CD4-positive, alpha-beta T cell (primary cell): ENCODE results near the gene GALNTL6. TPM values are rescaled to one million over a fixed set of nuclear protein-coding genes. Genes with fewer than 3 reads are reported as not detected.

Source experiments
- ATAC-seq: fragments of 200-7000 bp; cut with Tn5 transposase; one replicate; pipeline ENCODE4 v1.10.0; 2022; ENCODE audit warnings: mild to moderate bottlenecking; ENCODE audit not compliant: poor library complexity
- CTCF ChIA-PET: fragments of 350-600 bp; sonication (Branson Sonifier 250); formaldehyde crosslinking; loops from one replicate; lab custom pipeline; 2021; ENCODE audit warnings: antibody characterized with exemption, inconsistent platforms; lab: Charles Lee
- POLR2A ChIA-PET: fragments of 350-600 bp; sonication (Branson Sonifier 250); formaldehyde crosslinking; loops from one replicate; lab custom pipeline; 2021; ENCODE audit warnings: antibody characterized with exemption, inconsistent platforms; lab: Charles Lee
- DNase-seq, 14 experiments: peaks; one replicate each; pipeline ENCODE4 v3.0.0-alpha.2; 2013 to 2020; ENCODE audit warnings: mixed read lengths in 2 of 14
- H3K27ac ChIP-seq, 2 donors: one replicate each; pipeline versions ENCODE4 v1.5.1 to v1.7.0; 2013; ENCODE audit warnings: low read length in 2 of 2, low read depth in 1 of 2, mild to moderate bottlenecking in 1 of 2
- H3K27me3 ChIP-seq, 2 experiments: 1 replicate in 1 of 2; 2 replicates in 1 of 2; pipeline versions ENCODE4 v1.6.1 to v1.7.0; 2013; ENCODE audit warnings: low read length in 2 of 2, control low read depth in 1 of 2, mild to moderate bottlenecking in 1 of 2, moderate library complexity in 1 of 2; ENCODE audit not compliant: insufficient read depth in 2 of 2, control insufficient read depth in 1 of 2
- H3K36me3 ChIP-seq: one replicate; pipeline ENCODE4 v1.6.1; 2013; ENCODE audit warnings: low read length, control low read depth; ENCODE audit not compliant: insufficient read depth
- H3K4me1 ChIP-seq: one replicate; pipeline ENCODE4 v1.6.1; 2013; ENCODE audit warnings: low read length, control low read depth; ENCODE audit not compliant: insufficient read depth
- H3K4me3 ChIP-seq: one replicate; pipeline ENCODE4 v1.5.1; 2013; ENCODE audit warnings: mild to moderate bottlenecking, low read length, moderate library complexity
- H3K9me3 ChIP-seq, 2 experiments: 1 replicate in 1 of 2; 2 replicates in 1 of 2; pipeline versions ENCODE4 v1.6.1 to v1.7.0; 2013; ENCODE audit warnings: low read length in 2 of 2, mild to moderate bottlenecking in 2 of 2, control low read depth in 1 of 2, moderate library complexity in 1 of 2; ENCODE audit not compliant: control insufficient read depth in 1 of 2, insufficient read depth in 1 of 2
- H3K27ac Mint-ChIP-seq: one replicate; pipeline ENCODE4 v1.8.0; 2020; ENCODE audit warnings: mixed read lengths
- H3K27me3 Mint-ChIP-seq: one replicate; pipeline ENCODE4 v1.8.0; 2021; ENCODE audit warnings: mixed read lengths
- H3K36me3 Mint-ChIP-seq: one replicate; pipeline ENCODE4 v1.8.0; 2021; ENCODE audit warnings: low read depth, mixed read lengths
- H3K4me1 Mint-ChIP-seq: one replicate; pipeline ENCODE4 v1.8.0; 2021; ENCODE audit warnings: low read depth, mixed read lengths
- H3K4me3 Mint-ChIP-seq: one replicate; pipeline ENCODE4 v1.8.0; 2020; ENCODE audit warnings: mild to moderate bottlenecking, mixed read lengths
- H3K9me3 Mint-ChIP-seq: one replicate; pipeline ENCODE4 v1.8.0; 2020; ENCODE audit warnings: mixed read lengths
- intact Hi-C, 2 experiments: fragments of 100-400 bp; cut with DNase I in 1 of 2; cut with micrococcal nuclease in 1 of 2; formaldehyde crosslinking; loops; one replicate each; pipeline versions ENCODE4 v1.15.1 to v1.9.0; 2023 to 2025; cut with DNase I, micrococcal nuclease
- total RNA-seq, 174 experiments: library from RNA in 2 of 174; stranded (reverse) in 2 of 174; gene quantifications; one replicate each; pipeline ENCODE4 v1.2.3 and lab custom pipeline; 2021 to 2026
- TF ChIP-seq, protein P1 (sequence below): fragments of 200-600 bp; IDR thresholded peaks from one replicate; pipeline ENCODE4 v1.8.0; 2022; ENCODE audit warnings: antibody characterized with exemption, mild to moderate bottlenecking

Gene GALNTL6
- total RNA-seq, 2 experiments from 2014 or later: not detected

GRCh38 chr4:172750910-172751309, 937.7 kb downstream of the GALNTL6 start:
- POLR2A ChIA-PET: no interaction called here
- Histone ChIP-seq H3K27me3 (no peaks in the 10 kb centered on the region), H3K27ac (no peak overlapping the region), H3K9me3 (no peaks in the 10 kb centered on the region), H3K4me3 (no peak overlapping the region), H3K36me3 (no peaks in the 10 kb centered on the region), H3K4me1 (no peaks in the 10 kb centered on the region)
- ATAC-seq (no peak), DNase-seq (no peak)
- Mint-ChIP-seq H3K4me3 (no peak overlapping the region), H3K27me3 (no peaks in the 10 kb centered on the region), H3K4me1 (no peaks in the 10 kb centered on the region), H3K9me3 (peaks cover 2% of the 10 kb centered on the region), H3K27ac (no peak overlapping the region), H3K36me3 (no peaks in the 10 kb centered on the region)
- intact Hi-C loops: no loop called here
- TF ChIP-seq, protein P1, sequence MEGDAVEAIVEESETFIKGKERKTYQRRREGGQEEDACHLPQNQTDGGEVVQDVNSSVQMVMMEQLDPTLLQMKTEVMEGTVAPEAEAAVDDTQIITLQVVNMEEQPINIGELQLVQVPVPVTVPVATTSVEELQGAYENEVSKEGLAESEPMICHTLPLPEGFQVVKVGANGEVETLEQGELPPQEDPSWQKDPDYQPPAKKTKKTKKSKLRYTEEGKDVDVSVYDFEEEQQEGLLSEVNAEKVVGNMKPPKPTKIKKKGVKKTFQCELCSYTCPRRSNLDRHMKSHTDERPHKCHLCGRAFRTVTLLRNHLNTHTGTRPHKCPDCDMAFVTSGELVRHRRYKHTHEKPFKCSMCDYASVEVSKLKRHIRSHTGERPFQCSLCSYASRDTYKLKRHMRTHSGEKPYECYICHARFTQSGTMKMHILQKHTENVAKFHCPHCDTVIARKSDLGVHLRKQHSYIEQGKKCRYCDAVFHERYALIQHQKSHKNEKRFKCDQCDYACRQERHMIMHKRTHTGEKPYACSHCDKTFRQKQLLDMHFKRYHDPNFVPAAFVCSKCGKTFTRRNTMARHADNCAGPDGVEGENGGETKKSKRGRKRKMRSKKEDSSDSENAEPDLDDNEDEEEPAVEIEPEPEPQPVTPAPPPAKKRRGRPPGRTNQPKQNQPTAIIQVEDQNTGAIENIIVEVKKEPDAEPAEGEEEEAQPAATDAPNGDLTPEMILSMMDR: no peak
- CTCF ChIA-PET: no interaction called here

- TF ChIP-seq, protein P1: no peak
- Mint-ChIP-seq H3K36me3 (no peaks in the 10 kb centered on the region), H3K4me1 (no peaks in the 10 kb centered on the region), H3K4me3 (no peak overlapping the region), H3K9me3 (peaks cover 2% of the 10 kb centered on the region), H3K27ac (no peak overlapping the region), H3K27me3 (no peaks in the 10 kb centered on the region)
- H3K36me3 ChIP-seq: no peaks in the 10 kb centered on the region
- H3K4me3 ChIP-seq: no peak overlapping the region
- H3K4me1 ChIP-seq: no peaks in the 10 kb centered on the region
- H3K9me3 ChIP-seq: no peaks in the 10 kb centered on the region
- ChIA-PET CTCF (no interaction called here), POLR2A (no interaction called here)
- H3K27me3 ChIP-seq: no peaks in the 10 kb centered on the region
- intact Hi-C loops: no loop called here
- DNase-seq (no peak), ATAC-seq (no peak)
- no peak overlapping the region for H3K27ac ChIP-seq
Measured at GRCh38 chr4:172751550-172751949, 938.3 kb downstream of the GALNTL6 start.

DNA sequence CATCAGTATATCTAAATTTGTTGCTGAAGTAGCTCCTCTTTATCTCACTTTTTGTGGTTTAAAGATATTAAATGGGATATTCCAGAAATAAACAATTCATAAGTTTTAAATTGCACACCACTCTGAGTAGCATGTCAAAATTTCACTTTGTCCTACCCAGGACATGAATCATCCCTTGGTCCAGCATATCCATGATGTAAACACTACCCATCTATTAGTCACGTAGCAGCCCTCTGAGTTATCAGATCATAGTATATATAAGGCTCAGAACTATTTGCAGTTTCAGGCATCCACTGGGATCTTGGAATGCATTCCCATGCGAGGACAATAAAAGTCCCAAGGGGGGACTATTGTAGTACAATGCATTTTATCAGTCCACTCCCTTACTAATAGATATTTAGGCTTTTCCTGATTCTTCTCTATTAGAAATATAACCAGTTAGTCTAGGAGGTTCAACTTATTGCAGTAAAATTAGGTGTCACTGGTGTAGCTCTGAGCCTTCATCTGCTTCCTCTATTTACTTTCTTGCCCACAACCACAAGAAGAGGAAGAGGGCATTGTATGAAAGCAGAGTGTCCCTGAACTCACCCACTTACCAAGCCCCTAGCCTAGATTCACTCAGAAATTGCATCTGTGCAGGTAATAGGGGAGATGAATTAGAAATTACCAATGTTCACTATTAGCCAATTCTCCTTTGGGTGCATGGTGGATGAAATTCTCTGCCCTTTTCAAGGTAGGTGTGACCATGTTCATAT, 945.6 kb downstream of the GALNTL6 start:
- H3K9me3 ChIP-seq: no peaks in the 10 kb centered on the region
- POLR2A ChIA-PET: no interaction called here
- ATAC-seq (no peak), DNase-seq (peak in 2 of 14 experiments; percentile 7 to 13)
- Mint-ChIP-seq H3K9me3 (peaks cover 2% of the 10 kb centered on the region), H3K36me3 (no peaks in the 10 kb centered on the region), H3K27me3 (no peaks in the 10 kb centered on the region), H3K4me1 (no peaks in the 10 kb centered on the region), H3K27ac (no peak overlapping the region), H3K4me3 (no peak overlapping the region)
- H3K27me3 ChIP-seq: no peaks in the 10 kb centered on the region
- no peak overlapping the region for H3K27ac ChIP-seq
- TF ChIP-seq, protein P1: no peak
- no peaks in the 10 kb centered on the region for H3K36me3 ChIP-seq
- no peak overlapping the region for H3K4me3 ChIP-seq
- intact Hi-C loops: no loop called here
- no peaks in the 10 kb centered on the region for H3K4me1 ChIP-seq
- CTCF ChIA-PET: no interaction called here
